A549 (cell line): Measurements from ENCODE around the gene ACAD10.

Experiments used
- CEBPB ChIP-seq, 2 experiments: fragments of >200 bp in 1 of 2; sonication (Bioruptor Twin) in 1 of 2; formaldehyde crosslinking in 1 of 2; IDR thresholded peaks; 2 replicates each; pipeline ENCODE4 v1.6.1; 2012 to 2016
- FOXS1 ChIP-seq: fragments of 250-450 bp; sonication (Bioruptor Pico); IDR thresholded peaks from 2 replicates; pipeline ENCODE4 v1.5.0; 2020; ENCODE audit warnings: mild to moderate bottlenecking, moderate library complexity
- HDAC2 ChIP-seq: fragments of 200-600 bp; sonication (generic); IDR thresholded peaks from 2 replicates; pipeline ENCODE4 v1.6.1; 2016
- HEYL ChIP-seq: fragments of 250-450 bp; sonication (Bioruptor Pico); IDR thresholded peaks from 2 replicates; pipeline ENCODE4 v1.8.0; 2021; ENCODE audit warnings: mild to moderate bottlenecking, moderate library complexity
- POLR2A ChIP-seq: IDR thresholded peaks from 2 replicates; pipeline ENCODE4 v1.6.1; 2012; ENCODE audit warnings: mild to moderate bottlenecking, low read length
- RAD21 ChIP-seq, 2 experiments: fragments of >200 bp in 1 of 2; sonication (Bioruptor Twin) in 1 of 2; formaldehyde crosslinking in 1 of 2; IDR thresholded peaks in 1 of 2; conservative IDR thresholded peaks in 1 of 2; 2 replicates in 1 of 2; 3 replicates in 1 of 2; pipeline ENCODE4 v1.6.1; 2012 to 2018; ENCODE audit warnings: inconsistent platforms in 1 of 2
- RNF2 ChIP-seq: fragments of 200-600 bp; sonication (generic); IDR thresholded peaks from 2 replicates; pipeline ENCODE4 v1.6.1; 2016; ENCODE audit warnings: low read depth, mild to moderate bottlenecking, antibody characterized with exemption, moderate library complexity, borderline replicate concordance
- SREBF2 ChIP-seq: fragments of 450-650 bp; IDR thresholded peaks from 2 replicates; pipeline ENCODE4 v1.6.1; 2014; ENCODE audit warnings: mild to moderate bottlenecking, moderate library complexity
- TF ChIP-seq, protein P1 (sequence below): fragments of >200 bp; sonication (Bioruptor Twin); formaldehyde crosslinking; IDR thresholded peaks from 3 replicates; pipeline ENCODE4 v1.5.1; 2016
- TF ChIP-seq, protein P2 (sequence below): IDR thresholded peaks from 2 replicates; pipeline ENCODE4 v1.6.1; 2012; ENCODE audit warnings: low read depth, borderline replicate concordance

DNA sequence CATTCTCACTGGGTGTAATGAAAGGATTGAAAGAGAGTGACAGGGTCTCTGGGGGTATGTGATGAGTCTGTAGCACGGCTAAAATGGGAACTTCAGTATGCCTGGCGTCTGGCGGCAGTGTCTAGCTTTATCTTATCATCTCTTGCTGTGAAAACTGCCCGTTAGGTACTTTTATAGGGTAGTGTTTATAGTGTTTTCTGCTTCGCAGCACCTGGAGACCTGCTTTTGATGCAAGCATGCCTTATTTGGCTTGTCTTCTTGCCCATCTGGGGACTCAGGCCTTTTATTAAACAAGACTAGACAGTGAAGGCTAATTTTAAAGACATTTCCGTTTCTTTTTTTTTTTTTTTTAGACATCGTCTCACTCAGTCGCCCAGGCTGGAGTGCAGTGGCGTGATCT lies 44.6 kb downstream of the ACAD10 start:
- TF ChIP-seq, protein P1, sequence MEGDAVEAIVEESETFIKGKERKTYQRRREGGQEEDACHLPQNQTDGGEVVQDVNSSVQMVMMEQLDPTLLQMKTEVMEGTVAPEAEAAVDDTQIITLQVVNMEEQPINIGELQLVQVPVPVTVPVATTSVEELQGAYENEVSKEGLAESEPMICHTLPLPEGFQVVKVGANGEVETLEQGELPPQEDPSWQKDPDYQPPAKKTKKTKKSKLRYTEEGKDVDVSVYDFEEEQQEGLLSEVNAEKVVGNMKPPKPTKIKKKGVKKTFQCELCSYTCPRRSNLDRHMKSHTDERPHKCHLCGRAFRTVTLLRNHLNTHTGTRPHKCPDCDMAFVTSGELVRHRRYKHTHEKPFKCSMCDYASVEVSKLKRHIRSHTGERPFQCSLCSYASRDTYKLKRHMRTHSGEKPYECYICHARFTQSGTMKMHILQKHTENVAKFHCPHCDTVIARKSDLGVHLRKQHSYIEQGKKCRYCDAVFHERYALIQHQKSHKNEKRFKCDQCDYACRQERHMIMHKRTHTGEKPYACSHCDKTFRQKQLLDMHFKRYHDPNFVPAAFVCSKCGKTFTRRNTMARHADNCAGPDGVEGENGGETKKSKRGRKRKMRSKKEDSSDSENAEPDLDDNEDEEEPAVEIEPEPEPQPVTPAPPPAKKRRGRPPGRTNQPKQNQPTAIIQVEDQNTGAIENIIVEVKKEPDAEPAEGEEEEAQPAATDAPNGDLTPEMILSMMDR, result no peak
- TF ChIP-seq SREBF2 (no peak), POLR2A (no peak), RNF2 (no peak), FOXS1 (CRISPR knock-in tag) (no peak), CEBPB (IDR thresholded peaks at IDR 0.05) (no peak), RAD21 (conservative IDR thresholded peaks at IDR 0.05 in 1 of 2, IDR thresholded peaks at IDR 0.05 in 1 of 2) (no peak), HDAC2 (no peak), HEYL (CRISPR knock-in tag) (no peak)
- TF ChIP-seq, protein P2, sequence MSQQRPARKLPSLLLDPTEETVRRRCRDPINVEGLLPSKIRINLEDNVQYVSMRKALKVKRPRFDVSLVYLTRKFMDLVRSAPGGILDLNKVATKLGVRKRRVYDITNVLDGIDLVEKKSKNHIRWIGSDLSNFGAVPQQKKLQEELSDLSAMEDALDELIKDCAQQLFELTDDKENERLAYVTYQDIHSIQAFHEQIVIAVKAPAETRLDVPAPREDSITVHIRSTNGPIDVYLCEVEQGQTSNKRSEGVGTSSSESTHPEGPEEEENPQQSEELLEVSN, result no peak
